ENCODE measurements around the gene CENPB. TPM values are rescaled to one million over a fixed set of nuclear protein-coding genes. Genes with fewer than 3 reads are reported as not detected.
A peak's percentile ranks its signal among the peaks of the same experiment; 100 is the strongest.

The CENPB gene
- total RNA-seq, 1 donor from 2014 or later = 87.7 TPM

DNA sequence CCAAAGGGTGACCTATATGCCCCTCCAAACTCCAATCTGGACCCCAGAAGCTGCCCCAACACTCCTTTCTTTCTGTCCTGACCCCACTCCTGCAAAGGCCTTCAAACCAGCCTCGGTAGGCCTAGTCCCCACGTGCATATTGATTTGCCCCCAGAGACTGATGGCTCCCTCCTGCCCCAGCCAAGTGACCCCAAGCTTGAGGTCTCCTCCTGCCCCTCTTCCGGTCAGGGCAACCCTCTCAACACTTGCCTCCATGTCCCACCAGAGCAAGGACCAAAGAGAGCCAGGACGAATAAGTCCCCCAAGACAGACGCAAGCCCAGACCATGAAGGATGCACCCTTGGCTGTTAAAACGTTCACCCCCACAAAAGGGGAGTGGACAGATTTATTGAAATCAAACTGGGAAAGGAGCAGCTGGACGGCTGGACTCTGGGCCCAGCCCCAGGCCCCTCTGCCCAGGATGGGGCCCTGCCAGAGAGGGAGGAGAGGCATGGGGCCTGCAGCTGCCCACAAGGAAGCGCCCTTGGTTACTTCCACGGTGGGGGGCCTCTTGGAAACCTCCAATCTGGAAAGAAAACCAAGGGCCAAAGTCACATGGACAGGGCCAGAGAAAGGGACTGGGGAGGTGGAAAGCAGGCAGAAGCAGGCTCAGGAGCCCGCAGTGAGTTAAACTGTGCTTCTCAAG lies 2.9 kb downstream of the CENPB start:
- Mint-ChIP-seq H3K27me3 (ENCODE audit: unreplicated experiment) (no peaks in the 10 kb centered on the region), H3K36me3 (ENCODE audit: unreplicated experiment) (peaks cover 2% of the 10 kb centered on the region), H3K27ac (ENCODE audit: unreplicated experiment) (peak overlapping the region; percentile 9), H3K9me3 (ENCODE audit: unreplicated experiment) (no peaks in the 10 kb centered on the region), H3K4me3 (ENCODE audit: unreplicated experiment) (peak overlapping the region; percentile 14), H3K4me1 (ENCODE audit: unreplicated experiment) (peaks cover 42% of the 10 kb centered on the region)
- TF ChIP-seq, protein P1, sequence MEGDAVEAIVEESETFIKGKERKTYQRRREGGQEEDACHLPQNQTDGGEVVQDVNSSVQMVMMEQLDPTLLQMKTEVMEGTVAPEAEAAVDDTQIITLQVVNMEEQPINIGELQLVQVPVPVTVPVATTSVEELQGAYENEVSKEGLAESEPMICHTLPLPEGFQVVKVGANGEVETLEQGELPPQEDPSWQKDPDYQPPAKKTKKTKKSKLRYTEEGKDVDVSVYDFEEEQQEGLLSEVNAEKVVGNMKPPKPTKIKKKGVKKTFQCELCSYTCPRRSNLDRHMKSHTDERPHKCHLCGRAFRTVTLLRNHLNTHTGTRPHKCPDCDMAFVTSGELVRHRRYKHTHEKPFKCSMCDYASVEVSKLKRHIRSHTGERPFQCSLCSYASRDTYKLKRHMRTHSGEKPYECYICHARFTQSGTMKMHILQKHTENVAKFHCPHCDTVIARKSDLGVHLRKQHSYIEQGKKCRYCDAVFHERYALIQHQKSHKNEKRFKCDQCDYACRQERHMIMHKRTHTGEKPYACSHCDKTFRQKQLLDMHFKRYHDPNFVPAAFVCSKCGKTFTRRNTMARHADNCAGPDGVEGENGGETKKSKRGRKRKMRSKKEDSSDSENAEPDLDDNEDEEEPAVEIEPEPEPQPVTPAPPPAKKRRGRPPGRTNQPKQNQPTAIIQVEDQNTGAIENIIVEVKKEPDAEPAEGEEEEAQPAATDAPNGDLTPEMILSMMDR (IDR thresholded peaks at IDR 0.05) = no peak
- DNase-seq (ENCODE audit: extremely low spot score, unreplicated experiment) = no peak

DNA sequence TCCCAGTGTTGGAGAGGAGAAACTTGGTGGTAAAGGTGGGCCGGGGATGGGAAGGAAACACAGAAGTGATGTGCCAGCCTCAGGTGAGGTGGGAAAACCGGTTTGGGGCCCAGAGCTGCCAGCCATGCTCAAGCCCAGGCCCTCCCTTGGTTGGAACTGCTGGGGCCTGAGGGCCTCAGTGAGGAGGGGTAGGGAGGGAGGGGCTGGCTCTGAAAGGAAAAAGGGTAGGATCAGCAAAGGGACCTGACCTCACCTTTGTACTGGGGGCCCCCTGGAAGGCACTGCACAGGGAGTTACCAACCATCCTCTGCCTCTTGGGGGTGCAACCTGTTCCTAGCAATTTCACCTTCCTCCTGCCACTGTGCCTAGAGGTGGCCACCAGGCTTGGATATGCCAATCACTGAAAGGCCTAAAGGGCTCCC lies 3.5 kb downstream of the CENPB start:
- H3K4me3 Mint-ChIP-seq (ENCODE audit: unreplicated experiment) = peak overlapping the region; percentile 14
- peaks cover 2% of the 10 kb centered on the region for H3K36me3 Mint-ChIP-seq (ENCODE audit: unreplicated experiment)
- H3K4me1 Mint-ChIP-seq (ENCODE audit: unreplicated experiment) = peaks cover 39% of the 10 kb centered on the region
- DNase-seq (ENCODE audit: extremely low spot score, unreplicated experiment) = no peak
- no peaks in the 10 kb centered on the region for H3K27me3 Mint-ChIP-seq (ENCODE audit: unreplicated experiment)
- TF ChIP-seq, protein P1 (IDR thresholded peaks at IDR 0.05) = no peak
- H3K27ac Mint-ChIP-seq (ENCODE audit: unreplicated experiment) = peak overlapping the region; percentile 24
- H3K9me3 Mint-ChIP-seq (ENCODE audit: unreplicated experiment) = no peaks in the 10 kb centered on the region

DNA sequence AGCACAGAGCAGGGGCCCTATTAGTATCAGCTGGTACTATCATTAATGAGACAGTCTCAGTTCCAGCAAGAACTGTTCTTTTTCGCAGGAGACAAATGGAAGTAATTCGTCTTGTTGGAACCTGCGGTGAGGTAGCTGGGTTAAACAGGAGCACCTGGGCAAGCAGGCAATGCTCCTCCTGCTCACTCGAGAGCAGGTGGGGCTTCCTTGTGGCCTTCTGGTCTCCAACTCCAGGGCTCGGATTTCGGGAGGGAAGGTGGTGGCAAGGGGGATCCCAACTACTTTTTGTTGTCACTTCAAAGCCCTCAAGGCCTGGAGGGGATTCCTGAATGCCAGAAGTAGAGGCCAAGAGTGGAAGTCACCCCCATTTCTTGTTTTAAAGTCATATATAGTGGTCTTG lies 3.9 kb downstream of the CENPB start:
- no peak for DNase-seq (ENCODE audit: extremely low spot score, unreplicated experiment)
- Mint-ChIP-seq H3K4me1 (ENCODE audit: unreplicated experiment) (peaks cover 42% of the 10 kb centered on the region), H3K27me3 (ENCODE audit: unreplicated experiment) (no peaks in the 10 kb centered on the region), H3K36me3 (ENCODE audit: unreplicated experiment) (peaks cover 2% of the 10 kb centered on the region), H3K27ac (ENCODE audit: unreplicated experiment) (peak overlapping the region; percentile 24), H3K9me3 (ENCODE audit: unreplicated experiment) (no peaks in the 10 kb centered on the region), H3K4me3 (ENCODE audit: unreplicated experiment) (no peak overlapping the region)
- TF ChIP-seq, protein P1 (IDR thresholded peaks at IDR 0.05) = no peak

DNA sequence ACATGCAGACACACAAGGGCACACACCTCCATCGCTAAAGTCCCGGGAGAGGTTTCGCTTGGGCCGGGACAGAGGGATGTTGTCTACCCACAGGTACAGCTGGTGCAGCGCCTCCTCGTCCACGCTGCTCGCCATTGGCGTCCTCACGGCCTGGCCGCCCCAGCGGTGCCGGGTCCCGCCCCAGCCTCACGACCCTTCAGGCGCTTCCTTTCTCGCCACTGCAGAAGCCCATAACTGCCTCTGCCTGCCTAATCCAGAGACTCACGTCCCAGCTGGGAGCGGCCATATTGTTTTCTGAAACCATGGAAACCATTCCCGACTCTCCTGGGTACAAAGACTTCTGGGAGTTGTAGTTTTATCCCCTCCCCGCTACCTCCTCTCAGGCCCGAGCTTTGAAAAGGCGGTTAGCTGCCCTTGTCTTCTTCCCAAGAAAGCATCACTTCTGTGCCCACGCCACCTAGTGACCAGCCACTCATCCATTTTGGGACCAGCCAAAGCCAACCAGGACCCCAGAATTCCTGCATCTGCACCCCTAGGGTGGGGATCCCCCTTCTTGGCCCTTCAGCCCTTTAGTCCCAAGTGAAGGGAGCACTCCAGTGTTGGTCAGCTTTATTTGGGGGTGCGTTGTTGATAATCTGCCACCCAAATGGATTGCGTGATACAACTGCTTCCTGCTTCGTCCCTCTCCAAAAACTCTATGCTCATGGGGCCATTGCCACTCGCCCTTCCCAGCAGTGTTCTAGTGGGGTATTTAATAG lies 5.2 kb downstream of the CENPB start, which contains the start of gene SPEF1:
SPEF1 (minus strand) TSS at position 296 of the 758 bp plus-strand sequence; CDS start at position 135, 161 bp downstream.
- peaks cover 43% of the 10 kb centered on the region for H3K4me1 Mint-ChIP-seq (ENCODE audit: unreplicated experiment)
- TF ChIP-seq, protein P1 (IDR thresholded peaks at IDR 0.05) = peak; percentile 65
- no peaks in the 10 kb centered on the region for H3K9me3 Mint-ChIP-seq (ENCODE audit: unreplicated experiment)
- H3K27ac Mint-ChIP-seq (ENCODE audit: unreplicated experiment) = peak within 1 kb of the TSS; percentile 79
- no peaks in the 10 kb centered on the region for H3K27me3 Mint-ChIP-seq (ENCODE audit: unreplicated experiment)
- H3K4me3 Mint-ChIP-seq (ENCODE audit: unreplicated experiment) = peak within 1 kb of the TSS; percentile 65
- H3K36me3 Mint-ChIP-seq (ENCODE audit: unreplicated experiment) = peaks cover 2% of the 10 kb centered on the region
- peak; percentile 91 for DNase-seq (ENCODE audit: extremely low spot score, unreplicated experiment)

DNA sequence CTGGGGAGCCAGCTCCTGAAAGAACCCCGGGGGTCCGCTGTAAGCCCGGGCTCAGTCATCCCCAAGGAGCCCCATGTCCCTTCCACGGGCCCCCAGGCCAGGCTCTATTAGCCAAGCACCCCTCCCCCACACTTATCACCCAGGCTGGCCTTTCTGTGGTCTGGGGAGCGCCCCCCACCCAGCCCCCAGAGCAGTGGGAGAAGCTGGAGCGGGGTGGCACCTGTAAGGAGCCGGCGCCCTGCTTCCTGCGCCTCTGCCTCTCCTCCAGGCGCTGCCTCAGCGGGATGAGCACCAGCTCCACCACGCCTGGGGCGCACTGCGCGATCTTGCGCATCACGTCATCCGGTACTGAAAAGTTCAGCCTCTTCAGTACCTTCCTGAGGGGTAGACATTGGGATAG lies 7.6 kb downstream of the CENPB start:
- Mint-ChIP-seq H3K27me3 (ENCODE audit: unreplicated experiment) (no peaks in the 10 kb centered on the region), H3K4me1 (ENCODE audit: unreplicated experiment) (peaks cover 33% of the 10 kb centered on the region), H3K27ac (ENCODE audit: unreplicated experiment) (no peak overlapping the region), H3K36me3 (ENCODE audit: unreplicated experiment) (no peaks in the 10 kb centered on the region), H3K9me3 (ENCODE audit: unreplicated experiment) (no peaks in the 10 kb centered on the region), H3K4me3 (ENCODE audit: unreplicated experiment) (no peak overlapping the region)
- no peak for DNase-seq (ENCODE audit: extremely low spot score, unreplicated experiment)
- TF ChIP-seq, protein P1 (IDR thresholded peaks at IDR 0.05) = no peak
